ENCODE data around the gene PKD1.

PKD1 gene

GRCh38 chr16:2167068-2167638 lies 31.5 kb upstream of the PKD1 start:
- no peak for DNase-seq

- no peak for DNase-seq
These were observed 30.8 kb upstream of the PKD1 start for GRCh38 chr16:2166263-2167067.

- DNase-seq = no peak
These were observed 30.2 kb upstream of the PKD1 start for GRCh38 chr16:2165861-2166260.

GRCh38 chr16:2163211-2163881 lies 27.6 kb upstream of the PKD1 start:
- no peak for DNase-seq

GRCh38 chr16:2162676-2163118 lies 27.0 kb upstream of the PKD1 start:
- DNase-seq = no peak

- no peak for DNase-seq
These were observed 26.2 kb upstream of the PKD1 start for GRCh38 chr16:2161911-2162310.

GRCh38 chr16:2160915-2161551 lies 25.3 kb upstream of the PKD1 start:
- no peak for DNase-seq

- DNase-seq = no peak
These were observed 23.6 kb upstream of the PKD1 start for GRCh38 chr16:2159175-2159838.

- no peak for DNase-seq
These were observed 22.6 kb upstream of the PKD1 start for GRCh38 chr16:2158262-2158638.

GRCh38 chr16:2157480-2158261 lies 22.0 kb upstream of the PKD1 start:
- no peak for DNase-seq

- DNase-seq = no peak
These were observed 21.1 kb upstream of the PKD1 start for GRCh38 chr16:2156849-2157224.

GRCh38 chr16:2155977-2156848 lies 20.5 kb upstream of the PKD1 start:
- DNase-seq = peak; percentile 46

GRCh38 chr16:2155091-2155950 lies 19.6 kb upstream of the PKD1 start, which contains the start of gene TRAF7:
TRAF7 (plus strand) TSS chr16:2155782; CDS start chr16:2163921, 8,139 bp downstream.
- DNase-seq = peak; percentile 99

GRCh38 chr16:2154533-2155090 lies 18.9 kb upstream of the PKD1 start:
- no peak for DNase-seq

GRCh38 chr16:2152695-2153506 lies 17.2 kb upstream of the PKD1 start:
- DNase-seq = no peak

- DNase-seq = no peak
These were observed 15.7 kb upstream of the PKD1 start for GRCh38 chr16:2151188-2152091.

- peak; percentile 61 for DNase-seq
These were observed 14.9 kb upstream of the PKD1 start for GRCh38 chr16:2150418-2151187.
